ENCODE data around the gene TSG101. TPM values are rescaled to one million over a fixed set of nuclear protein-coding genes. Genes with fewer than 3 reads are reported as not detected.

TSG101 gene
- total and polyA plus RNA-seq, 8 donors = 50.5 to 134 (median 106) TPM

- Histone ChIP-seq H3K27me3 (no peaks in the 10 kb centered on the region), H3K4me3 (no peak overlapping the region), H3K36me3 (peaks cover 0 to 91% of the 10 kb centered on the region in 2 donors), H3K9me3 (no peaks in the 10 kb centered on the region), H3K4me1 (no peaks in the 10 kb centered on the region), H3K27ac (no peak overlapping the region)
- intact Hi-C loops (cut with DNase I) = no loop called here
- DNase-seq (no peak), ATAC-seq (no peak)
- TF ChIP-seq, protein P1, sequence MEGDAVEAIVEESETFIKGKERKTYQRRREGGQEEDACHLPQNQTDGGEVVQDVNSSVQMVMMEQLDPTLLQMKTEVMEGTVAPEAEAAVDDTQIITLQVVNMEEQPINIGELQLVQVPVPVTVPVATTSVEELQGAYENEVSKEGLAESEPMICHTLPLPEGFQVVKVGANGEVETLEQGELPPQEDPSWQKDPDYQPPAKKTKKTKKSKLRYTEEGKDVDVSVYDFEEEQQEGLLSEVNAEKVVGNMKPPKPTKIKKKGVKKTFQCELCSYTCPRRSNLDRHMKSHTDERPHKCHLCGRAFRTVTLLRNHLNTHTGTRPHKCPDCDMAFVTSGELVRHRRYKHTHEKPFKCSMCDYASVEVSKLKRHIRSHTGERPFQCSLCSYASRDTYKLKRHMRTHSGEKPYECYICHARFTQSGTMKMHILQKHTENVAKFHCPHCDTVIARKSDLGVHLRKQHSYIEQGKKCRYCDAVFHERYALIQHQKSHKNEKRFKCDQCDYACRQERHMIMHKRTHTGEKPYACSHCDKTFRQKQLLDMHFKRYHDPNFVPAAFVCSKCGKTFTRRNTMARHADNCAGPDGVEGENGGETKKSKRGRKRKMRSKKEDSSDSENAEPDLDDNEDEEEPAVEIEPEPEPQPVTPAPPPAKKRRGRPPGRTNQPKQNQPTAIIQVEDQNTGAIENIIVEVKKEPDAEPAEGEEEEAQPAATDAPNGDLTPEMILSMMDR (IDR thresholded peaks at IDR 0.05) = no peak
These were observed 25.1 kb downstream of the TSG101 start for GRCh38 chr11:18501629-18502028.

GRCh38 chr11:18498039-18498438, 28.7 kb downstream of the TSG101 start:
- ATAC-seq = no peak
- no peak overlapping the region for H3K4me3 ChIP-seq
- no peaks in the 10 kb centered on the region for H3K9me3 ChIP-seq
- no peak for DNase-seq
- no peak overlapping the region for H3K27ac ChIP-seq
- TF ChIP-seq, protein P1 (IDR thresholded peaks at IDR 0.05) = no peak
- intact Hi-C loops (cut with DNase I) = no loop called here
- H3K4me1 ChIP-seq = no peaks in the 10 kb centered on the region
- no peaks in the 10 kb centered on the region for H3K27me3 ChIP-seq
- peaks cover 0 to 63% of the 10 kb centered on the region in 2 donors for H3K36me3 ChIP-seq

- Histone ChIP-seq H3K9me3 (no peaks in the 10 kb centered on the region), H3K27ac (no peak overlapping the region), H3K4me3 (no peak overlapping the region), H3K36me3 (peaks cover 0 to 53% of the 10 kb centered on the region in 2 donors), H3K4me1 (peaks cover 0 to 2% of the 10 kb centered on the region in 2 donors), H3K27me3 (no peaks in the 10 kb centered on the region)
- DNase-seq (peak in 1 of 4 donors; percentile 5), ATAC-seq (peak; percentile 31)
- intact Hi-C loops (cut with DNase I) = no loop called here
- TF ChIP-seq, protein P1 (IDR thresholded peaks at IDR 0.05) = no peak
These were observed 31.0 kb downstream of the TSG101 start for GRCh38 chr11:18495703-18496102.

- TF ChIP-seq, protein P1 (IDR thresholded peaks at IDR 0.05) = no peak
- H3K4me3 ChIP-seq = no peak overlapping the region
- no peaks in the 10 kb centered on the region for H3K9me3 ChIP-seq
- intact Hi-C loops (cut with DNase I) = no loop called here
- peaks cover 0 to 5% of the 10 kb centered on the region in 2 donors for H3K4me1 ChIP-seq
- no peak overlapping the region for H3K27ac ChIP-seq
- peaks cover 0 to 53% of the 10 kb centered on the region in 2 donors for H3K36me3 ChIP-seq
- no peaks in the 10 kb centered on the region for H3K27me3 ChIP-seq
- ATAC-seq (no peak), DNase-seq (no peak)
These were observed 31.5 kb downstream of the TSG101 start for GRCh38 chr11:18495271-18495670.

DNA sequence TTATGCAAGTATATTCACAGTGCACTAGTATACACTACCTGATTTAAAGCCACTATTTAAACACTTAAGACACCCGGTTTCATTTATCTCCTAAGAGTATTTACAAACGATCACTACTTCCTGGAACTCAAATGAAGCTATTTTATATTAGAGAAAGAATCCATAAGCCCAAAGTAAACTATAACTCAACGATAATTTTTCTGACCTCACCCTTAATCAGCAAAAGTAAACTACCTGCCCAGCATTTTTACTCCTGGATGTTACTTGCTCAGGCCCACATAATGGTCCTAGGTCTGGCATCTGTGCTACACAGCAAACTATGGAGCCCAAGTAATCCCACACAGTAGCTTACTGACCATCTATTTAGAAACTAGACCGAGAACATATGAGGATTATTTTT, 33.4 kb downstream of the TSG101 start:
- H3K36me3 ChIP-seq = peaks cover 0 to 47% of the 10 kb centered on the region in 2 donors
- no peak overlapping the region for H3K4me3 ChIP-seq
- H3K9me3 ChIP-seq = no peaks in the 10 kb centered on the region
- no peaks in the 10 kb centered on the region for H3K27me3 ChIP-seq
- ATAC-seq (peak; percentile 35), DNase-seq (no peak)
- TF ChIP-seq, protein P1 (IDR thresholded peaks at IDR 0.05) = no peak
- H3K27ac ChIP-seq = peak overlapping the region; percentile 10 to 39
- peaks cover 0 to 5% of the 10 kb centered on the region in 2 donors for H3K4me1 ChIP-seq
- intact Hi-C loops (cut with DNase I) = no loop called here

Measured in left lung (tissue), 10 donors.